SK-N-SH (cell line): ENCODE data around the gene THBS2.

ENCODE experiments used
- CTCF ChIP-seq: fragments of 200-600 bp; sonication (generic); IDR thresholded peaks from 2 replicates; pipeline ENCODE4 v1.6.1; 2017; ENCODE audit warnings: antibody characterized with exemption, mild to moderate bottlenecking, moderate library complexity
- EP300 ChIP-seq, 2 experiments: IDR thresholded peaks; 2 replicates each; pipeline versions ENCODE4 v1.4.0 to v1.6.1; 2012; ENCODE audit warnings: borderline replicate concordance in 1 of 2, low read depth in 1 of 2, low read length in 1 of 2
- JUND ChIP-seq: IDR thresholded peaks from 2 replicates; pipeline ENCODE4 v1.4.0; 2012
- RAD21 ChIP-seq: IDR thresholded peaks from 2 replicates; pipeline ENCODE4 v1.6.1; 2012; ENCODE audit warnings: mild to moderate bottlenecking, low read length
- SMC3 ChIP-seq: IDR thresholded peaks from 2 replicates; pipeline ENCODE4 v1.6.1; 2012; ENCODE audit warnings: low read depth, low read length, improper control_type of control experiment

GRCh38 chr6:169201985-169202384 lies 51.7 kb downstream of the THBS2 start:
- TF ChIP-seq EP300 (IDR thresholded peaks at IDR 0.05; ENCODE audit: borderline replicate concordance in 1 of 2, low read depth in 1 of 2, low read length in 1 of 2), result no peak
- TF ChIP-seq SMC3, result no peak
- no peak for TF ChIP-seq CTCF
- no peak for TF ChIP-seq RAD21
- TF ChIP-seq JUND, result no peak
